GM19452 (cell line): ENCODE results near the gene SMYD1.
"Not testable (repeated sequence)": the region's sequence is repeated elsewhere in the genome, so short reads cannot be mapped to it uniquely, and the experiment has no call there.

Experiments used
- ATAC-seq: cut with Tn5 transposase; IDR thresholded peaks from one replicate; pipeline ENCODE4 v1.9.1; 2021; ENCODE audit not compliant: unreplicated experiment

The SMYD1 gene

DNA sequence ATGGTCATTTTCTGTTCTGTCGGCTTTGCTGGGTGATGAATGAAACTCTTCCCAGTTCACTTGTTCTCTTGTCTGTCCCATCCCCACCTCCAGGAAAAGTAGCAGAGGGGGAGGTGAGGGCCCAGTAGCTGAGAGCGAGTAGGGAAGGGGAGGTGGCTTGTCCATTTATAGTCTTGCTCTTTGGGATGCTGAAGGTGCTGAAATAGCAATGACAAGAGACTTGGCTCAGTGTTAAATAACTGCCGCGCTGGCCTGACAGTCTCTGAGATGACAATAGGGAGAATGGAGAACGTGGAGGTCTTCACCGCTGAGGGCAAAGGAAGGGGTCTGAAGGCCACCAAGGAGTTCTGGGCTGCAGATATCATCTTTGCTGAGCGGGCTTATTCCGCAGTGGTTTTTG, at the start of gene SMYD1:
Gene SMYD1 (plus strand): TSS at position 228 of the 400 bp plus-strand sequence. CDS start 40 bp downstream, at position 268.
- no peak for ATAC-seq

DNA sequence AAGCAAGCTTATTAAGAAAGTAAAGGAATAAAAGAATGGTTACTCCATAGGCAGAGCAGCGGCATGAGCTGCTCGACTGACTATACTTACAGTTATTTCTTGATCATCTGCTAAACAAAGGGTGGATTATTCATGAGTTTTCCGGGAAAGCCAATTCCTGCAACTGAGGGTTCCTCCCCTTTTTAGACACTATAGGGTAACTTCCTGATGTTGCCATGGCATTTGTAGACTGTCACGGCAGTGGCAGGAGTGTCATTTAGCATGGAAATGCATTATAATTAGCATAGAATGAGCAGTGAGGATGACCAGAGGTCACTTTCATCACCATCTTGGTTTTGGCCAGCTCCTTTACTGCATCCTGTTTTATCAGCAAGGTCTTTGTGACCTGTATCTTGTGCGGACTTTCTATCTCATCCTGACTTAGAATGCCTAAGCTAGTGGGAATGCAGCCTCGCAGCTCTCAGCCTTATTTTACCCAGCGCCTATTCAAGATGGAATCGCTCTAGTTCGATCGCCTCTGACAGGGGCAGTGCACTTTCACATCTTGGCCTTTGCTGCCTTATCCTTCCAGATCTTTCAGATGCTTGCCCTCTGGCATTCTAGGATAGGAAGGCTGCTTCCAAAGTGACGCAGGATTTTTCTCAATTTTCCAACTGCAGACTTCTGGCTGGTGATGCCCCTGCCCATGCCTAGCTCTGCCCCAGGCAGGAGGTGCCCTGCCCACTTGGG, 49.4 kb upstream of the SMYD1 start:
- ATAC-seq: not testable (repeated sequence)

DNA sequence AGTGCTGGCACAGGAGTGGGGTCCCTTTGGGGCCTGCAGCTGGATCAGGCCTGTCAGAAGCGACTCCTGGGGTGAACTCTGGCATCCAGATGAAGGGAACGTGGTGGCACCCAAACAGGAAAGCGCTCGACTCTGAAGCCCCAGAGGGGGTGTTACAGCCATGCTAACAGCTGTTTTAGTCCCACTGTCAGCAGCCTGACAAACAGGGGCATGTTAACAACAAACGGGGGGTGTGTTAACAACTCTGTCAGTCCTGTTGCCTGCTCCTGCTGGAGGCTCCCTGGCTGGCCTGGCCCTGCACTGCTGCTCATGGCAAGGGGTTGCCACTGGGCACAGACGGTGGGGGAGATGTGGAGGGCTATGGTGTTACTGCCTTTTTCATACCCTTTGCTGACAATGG, 48.7 kb upstream of the SMYD1 start:
- ATAC-seq: no peak

DNA sequence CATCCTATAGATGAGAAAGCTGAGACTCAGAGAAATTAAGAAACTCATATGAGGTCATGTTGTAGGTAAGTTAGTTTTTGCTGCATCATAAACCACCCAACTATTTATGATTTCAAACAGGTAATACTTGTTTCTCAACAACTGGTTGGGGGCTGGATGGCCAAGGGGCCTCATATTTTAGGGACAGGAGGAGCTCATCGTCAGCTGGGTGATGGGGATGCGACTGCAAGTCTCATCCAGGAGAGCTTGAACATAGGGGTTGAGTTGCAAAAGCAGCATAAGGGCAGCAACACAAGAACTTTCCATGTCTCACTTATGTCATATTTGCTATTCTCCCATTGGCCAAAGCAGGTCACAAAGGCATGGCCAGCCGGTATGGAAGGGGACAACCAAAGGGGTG, 47.6 kb upstream of the SMYD1 start:
- ATAC-seq: no peak

DNA sequence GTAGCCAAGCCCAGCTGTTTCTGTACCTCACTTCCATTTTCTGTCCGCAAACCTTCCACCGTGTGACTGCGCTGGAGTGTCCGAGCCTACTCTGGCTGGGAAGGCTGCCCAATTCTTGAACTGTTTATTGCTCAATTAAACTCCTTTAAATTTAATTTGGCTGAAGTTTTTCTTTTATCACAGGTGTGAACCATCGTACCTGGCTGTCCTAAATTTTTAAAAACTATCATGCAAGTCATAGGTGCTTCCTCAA, 45.0 kb upstream of the SMYD1 start:
- ATAC-seq: no peak

DNA sequence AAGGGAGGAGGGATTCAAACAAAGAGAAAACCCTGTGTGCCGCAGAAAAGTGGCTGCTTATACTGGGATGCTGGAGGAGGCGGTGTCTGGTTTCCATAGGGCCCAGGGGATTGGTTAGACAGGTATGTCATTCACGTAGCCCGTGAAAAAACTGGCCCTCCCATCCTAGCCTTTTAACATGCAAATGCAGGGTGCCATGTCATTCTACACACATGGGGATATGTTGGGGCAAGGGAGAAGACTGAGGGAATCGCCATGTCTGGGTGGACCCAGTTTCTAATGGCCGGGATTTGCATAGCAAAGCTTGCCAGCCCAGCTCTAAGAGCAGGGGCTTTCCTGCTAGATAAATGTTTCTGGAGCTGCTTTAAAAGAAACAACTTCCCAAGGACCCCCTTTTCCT, 43.1 kb upstream of the SMYD1 start:
- ATAC-seq: no peak

DNA sequence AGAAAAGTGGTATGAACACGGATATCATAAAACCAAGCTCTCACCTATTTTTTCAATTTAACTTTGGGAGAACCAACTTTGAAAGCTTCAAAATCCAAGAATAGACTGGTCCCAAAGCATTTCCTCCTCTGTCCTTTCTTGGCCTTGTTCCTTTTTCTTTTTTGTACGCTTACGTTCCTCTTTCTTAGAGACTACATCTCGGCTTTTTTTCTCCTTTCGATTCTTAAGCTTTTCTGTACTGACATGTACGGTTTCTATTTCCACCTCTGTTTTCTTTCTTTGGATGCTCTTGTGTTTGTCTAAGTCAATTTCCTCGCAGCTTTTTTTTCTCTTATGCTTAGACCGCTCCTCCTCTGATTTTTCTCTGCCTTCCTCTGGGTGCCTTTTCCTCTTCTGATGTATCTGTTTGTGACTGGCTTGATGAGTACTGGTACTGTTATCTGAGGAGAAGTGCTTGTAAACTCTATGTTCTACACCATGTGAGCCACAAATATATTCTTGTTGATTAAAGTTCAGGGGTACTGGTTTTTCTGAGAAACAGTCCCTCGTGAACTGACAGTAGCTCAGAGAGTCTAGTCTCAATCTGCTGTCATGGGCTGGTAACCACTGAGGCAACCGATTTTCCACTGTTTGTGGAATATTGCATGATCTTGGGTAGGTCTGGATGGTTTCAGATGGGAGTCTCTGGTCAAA, 39.8 kb upstream of the SMYD1 start:
- ATAC-seq: no peak

DNA sequence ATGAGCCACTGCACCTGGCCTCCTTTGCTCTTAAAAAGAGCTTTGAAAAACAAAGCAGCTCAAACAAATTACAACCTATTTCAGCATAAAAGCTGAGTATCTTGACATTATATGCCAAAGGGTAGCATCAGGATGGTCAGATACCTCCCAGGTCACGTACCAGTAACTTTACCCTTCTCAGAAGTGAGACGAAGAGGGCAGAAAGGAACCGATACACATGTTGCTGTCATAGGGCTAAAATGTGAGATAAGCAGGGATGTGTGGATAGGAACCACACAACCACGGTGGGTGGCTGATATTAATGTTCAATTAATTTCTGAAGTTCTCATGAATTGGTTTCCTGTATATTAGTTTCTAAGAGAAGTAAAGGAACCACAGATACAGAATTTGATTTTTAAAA, 38.7 kb upstream of the SMYD1 start:
- no peak for ATAC-seq

DNA sequence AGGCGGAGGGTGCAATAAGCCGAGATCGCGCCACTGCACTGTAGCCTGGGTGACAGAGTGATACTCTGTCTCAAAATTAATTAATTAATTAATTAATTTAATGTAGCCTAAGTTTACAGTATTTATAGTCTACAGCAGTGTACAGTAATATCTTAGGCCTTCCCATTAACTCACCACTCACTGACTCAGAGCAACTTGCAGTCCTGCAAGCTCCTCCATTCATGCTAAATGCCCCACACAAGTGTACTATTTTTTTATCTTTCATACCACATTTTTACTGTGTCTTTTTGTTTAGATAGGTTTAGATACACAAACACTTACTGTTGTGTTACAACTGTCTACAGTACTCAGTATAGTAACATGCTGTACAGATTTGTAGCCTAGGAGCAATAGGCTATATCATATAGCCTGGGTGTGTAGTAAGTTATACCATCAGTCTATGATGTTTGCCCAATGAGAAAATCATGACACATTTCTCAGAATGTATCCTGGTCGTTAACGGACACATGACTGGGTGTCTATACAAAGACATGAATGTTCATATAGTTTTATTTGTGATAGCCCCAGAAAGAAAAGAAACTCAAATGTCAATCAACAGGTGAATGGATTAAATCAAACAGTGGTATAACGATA, 35.4 kb upstream of the SMYD1 start:
- no peak for ATAC-seq

DNA sequence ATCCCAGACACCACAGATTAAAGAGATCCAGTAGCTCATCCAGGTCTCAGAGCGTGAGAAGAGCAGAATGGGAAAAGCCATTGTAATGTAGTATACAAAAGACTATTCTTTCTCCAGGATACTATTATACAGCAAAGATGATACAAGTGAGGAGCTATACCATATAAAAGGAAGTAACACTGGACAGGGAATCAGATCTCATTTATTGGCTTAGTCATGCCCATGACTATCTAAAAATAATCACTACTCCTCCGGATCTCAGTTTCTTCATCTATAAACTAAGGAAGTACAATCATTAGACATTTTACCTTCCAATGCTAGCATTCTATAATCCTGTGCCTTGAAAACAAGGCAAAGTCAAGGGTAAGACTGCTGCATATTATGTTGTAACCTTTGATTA, 31.4 kb upstream of the SMYD1 start:
- no peak for ATAC-seq

DNA sequence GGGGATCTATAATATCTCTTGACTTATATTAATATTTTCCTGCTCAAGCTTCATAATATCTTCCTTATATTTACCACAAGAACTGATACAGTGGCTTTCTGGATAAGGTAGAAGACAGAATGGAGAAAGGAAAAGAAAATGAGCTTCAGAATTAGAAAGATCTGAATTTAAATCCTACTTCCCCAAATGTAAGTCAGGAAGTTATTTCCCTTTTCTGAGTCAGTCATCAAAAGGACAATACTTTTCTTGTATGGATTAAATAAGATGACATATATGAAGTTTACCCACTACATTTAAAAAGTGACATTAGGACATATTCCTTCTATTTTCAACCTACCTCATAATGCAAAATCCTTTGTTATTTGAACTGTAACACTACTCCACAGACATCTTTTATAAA, 31.0 kb upstream of the SMYD1 start:
- ATAC-seq: no peak

DNA sequence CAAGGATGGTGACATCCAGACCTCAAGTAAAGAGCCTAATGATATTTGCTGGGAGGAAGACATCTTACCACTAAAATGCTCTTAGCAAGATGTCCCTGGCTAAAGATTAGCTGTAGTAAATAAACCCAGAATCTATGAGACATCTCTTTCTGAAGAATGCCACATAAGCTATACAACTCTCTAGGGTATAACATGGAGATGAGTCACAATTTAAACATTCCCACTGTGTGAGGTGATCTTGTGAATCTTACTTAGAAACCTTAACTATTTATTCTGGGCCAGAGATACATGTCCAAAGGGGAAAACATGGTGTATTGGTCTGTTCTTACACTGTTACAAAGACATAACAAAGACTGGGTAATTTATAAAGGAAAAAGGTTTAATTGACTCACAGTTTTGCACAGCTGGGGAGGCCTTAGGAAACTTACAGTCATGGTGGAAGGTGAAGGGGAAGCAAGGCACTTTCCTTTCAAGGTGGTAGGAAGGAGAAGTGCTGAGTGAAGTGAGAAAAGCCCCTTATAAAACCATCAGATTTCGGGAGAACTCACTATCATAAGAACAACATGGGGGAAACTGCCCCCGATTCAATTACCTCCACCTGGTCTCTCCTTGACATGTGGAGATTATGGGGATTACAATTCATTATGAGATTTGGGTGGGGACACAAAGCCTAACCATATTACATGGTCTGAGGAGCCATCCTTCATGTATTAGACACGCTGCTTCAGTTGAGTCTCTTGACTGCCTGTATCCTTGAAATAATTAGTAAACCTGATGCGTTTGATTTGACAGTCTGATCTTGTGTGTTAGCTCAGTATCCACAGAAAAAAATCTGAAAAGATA, 29.1 kb upstream of the SMYD1 start:
- ATAC-seq: no peak

DNA sequence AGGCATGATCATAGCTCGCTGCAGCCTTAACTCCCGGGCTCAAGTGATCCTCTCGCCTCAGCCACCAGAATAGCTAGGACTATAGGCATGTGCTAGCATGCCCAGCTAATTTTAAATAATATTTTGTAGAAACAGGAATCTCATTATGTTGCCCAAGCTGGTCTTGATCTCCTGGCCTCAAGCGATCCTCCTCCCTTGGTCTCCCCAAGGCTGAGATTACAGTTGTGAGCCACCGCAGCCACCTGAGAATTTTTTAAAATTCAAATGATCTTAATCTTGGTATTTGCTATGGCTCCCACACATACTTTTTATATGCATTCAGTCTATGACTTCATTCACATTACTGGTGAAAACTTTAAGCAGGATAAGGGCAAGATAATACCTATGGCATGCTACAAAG, 25.1 kb upstream of the SMYD1 start:
- ATAC-seq: no peak

DNA sequence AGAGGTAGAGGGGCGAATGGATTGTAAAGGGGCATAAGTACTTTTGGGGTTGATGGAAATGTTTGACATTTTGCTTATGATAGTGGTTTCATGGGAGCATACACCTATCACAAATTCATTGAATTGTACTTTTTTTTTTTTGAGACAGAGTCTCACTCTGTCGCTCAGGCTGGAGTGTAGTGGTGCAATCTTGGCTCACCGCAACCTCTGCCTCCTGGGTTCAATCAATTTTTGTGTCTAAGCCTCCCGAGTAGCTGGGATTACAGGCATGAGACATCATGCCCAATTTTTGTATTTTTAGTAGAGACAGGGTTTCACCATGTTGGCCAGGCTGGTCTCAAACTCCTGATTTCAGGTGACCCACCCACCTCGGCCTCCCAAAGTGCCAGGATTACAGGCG, 22.1 kb upstream of the SMYD1 start:
- not testable (repeated sequence) for ATAC-seq

DNA sequence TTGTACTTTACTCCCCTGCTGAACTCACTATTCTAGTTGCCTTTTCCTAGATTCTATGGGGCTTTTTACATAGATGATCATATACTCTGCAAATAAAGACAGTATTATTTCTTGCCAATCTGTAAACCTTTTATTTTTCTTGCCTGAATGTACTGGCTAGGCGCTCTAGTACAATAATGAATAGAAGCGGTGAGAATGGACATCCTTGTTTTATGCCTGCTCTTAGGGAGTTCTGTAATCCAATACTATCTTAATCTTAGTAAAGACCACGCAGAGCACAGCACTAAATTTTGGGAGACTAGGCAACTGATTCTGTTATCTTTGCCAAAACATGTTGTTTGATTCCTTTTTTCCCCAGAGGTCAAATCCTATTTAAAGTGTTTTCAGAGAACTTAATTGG, 19.1 kb upstream of the SMYD1 start:
- no peak for ATAC-seq

DNA sequence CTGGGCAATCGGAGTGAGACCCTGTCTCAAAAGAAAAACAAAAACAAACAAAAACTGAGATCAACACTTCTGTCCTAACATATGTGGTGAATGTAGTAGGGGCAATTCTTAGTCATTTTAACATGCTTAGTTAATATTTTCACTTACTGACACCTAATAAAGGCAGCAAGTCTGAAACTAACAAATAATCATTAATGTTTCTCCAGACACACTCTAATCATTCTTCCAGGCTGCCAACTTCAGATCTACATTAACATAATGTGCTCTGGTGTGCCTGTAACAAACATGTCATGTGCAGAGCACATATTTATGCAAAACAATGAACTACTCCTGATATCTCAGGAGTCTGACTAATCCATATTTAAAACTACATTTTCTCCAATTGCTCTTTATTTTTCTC, 18.0 kb upstream of the SMYD1 start:
- ATAC-seq: no peak

DNA sequence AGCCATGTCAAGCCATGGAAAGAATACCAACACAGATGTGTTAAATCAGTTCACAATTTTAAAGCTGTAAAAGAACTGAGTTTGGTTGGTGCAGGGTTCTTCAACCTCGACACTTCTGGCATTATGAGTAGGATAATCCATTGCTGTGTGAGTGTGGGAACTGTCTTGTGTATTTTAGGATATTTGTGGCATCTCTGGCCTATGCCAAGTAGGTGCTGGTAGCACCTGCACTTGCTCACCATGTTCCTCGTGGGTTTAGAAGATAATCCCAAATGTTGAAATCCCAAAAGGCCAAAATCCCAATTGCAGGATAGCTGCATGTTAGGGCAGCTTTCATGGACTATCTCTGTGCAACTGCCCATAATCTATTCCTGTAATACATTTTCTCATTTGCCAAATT, 15.8 kb upstream of the SMYD1 start:
- no peak for ATAC-seq

DNA sequence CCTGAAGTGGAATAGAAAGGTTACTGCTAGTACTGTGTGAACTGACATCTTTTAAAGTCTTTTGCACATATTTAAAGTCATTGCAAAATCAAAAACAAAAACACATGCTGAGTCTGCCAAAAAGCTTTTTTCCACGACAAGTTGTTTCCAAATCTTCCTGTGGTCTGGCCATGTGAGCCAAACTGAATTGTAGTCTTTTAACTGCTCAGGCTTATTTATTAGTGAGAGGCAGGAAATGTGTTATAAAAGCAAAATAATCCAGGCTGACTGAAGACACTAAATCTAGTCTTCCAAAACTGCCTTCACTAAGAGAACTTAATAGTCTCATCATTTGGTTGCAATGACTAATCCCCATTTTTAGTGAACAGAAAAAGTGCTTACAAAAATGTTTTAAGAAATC, 14.3 kb upstream of the SMYD1 start:
- no peak for ATAC-seq

DNA sequence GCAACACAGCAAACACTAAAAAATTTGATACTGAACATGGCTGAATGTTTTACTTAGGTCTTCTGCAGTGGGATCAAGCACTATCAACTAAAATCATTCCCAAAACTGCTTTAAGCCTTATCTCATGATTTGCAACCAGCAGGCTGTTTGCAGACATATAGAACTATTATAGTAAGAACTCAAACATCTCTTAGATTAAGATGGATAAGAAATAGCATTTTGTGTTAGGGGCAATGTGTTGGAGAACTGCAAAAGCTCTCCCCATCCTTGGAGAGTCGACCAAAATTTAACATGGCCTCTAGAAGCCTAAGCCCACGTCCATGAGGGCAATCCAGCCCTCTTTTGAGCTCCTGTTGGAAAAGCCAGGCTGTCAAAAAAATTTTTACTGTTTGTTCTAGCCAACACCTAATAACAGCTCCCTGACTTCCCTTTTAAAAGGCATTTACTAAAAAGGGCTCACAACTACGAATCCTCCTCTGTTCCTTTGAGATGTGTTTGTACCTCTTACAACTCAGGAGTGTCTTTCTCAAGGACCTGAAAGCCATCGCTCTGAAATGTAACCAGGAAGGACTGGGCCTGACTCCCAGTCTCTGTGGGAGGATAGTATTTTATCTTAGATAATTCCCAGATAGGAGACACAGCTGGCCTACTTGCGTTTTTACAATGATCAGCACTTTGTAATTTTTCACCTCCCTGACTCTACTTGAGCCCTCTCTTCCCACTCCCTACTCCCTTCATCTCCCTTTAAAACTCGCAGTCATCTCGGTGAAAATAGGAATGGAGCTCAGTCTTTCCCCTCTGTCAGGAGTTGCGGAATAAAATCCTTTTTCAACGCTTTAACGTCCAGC, 13.5 kb upstream of the SMYD1 start:
- no peak for ATAC-seq

DNA sequence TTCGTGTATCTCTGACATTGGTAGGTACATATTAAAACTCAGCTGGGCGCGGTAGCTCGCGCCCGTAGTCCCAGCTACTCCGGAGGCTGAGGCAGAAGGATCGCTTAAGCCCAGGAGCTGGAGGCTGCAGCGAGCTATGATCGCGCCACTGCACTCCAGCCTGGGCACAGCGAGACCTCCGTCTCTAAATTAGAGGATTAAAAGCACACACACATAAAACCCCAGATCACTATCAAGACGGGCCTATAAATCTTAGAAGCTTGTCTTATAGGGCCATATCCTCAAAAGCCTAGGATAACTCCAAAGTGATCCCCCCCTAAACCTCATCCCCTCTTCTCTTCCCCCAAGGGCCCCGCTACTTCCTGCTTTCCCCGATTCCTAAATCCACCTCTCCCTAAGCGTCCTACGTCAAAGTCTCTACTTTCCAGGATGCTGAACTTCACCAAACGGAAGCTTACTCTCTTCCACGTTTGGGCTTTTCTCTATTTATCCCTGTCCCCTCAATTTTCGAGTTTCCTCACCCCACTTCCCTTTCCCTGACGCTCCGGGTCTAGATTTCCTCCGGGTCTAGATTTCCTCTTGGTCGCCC, 12.7 kb upstream of the SMYD1 start:
- ATAC-seq: no peak
